ENCODE results near the gene LIN37. TPM values are rescaled to one million over a fixed set of nuclear protein-coding genes. Genes with fewer than 3 reads are reported as not detected.

The LIN37 gene
- total and polyA plus RNA-seq, 9 of the 15 experiments (the other 6 are each of a cell fraction or from before 2014, with no cell fraction given) = 1.2 to 12.5 (median 8.6) TPM

- TF ChIP-seq VEZF1 (CRISPR knock-in tag; IDR thresholded peaks at IDR 0.05) (peak; percentile 69), ZFPM2 (CRISPR knock-in tag; IDR thresholded peaks at IDR 0.05) (no peak), ZNF644 (tag; IDR thresholded peaks at IDR 0.05; ENCODE audit: low read depth) (no peak; the same call in 1 of the 2 replicates), E2F8 (IDR thresholded peaks at IDR 0.05; ENCODE audit: low read depth, partially characterized antibody) (peak; percentile 31), CTBP1 (IDR thresholded peaks at IDR 0.05; ENCODE audit: borderline replicate concordance) (peak; percentile 9; the same call in 1 of the 2 replicates), RBBP5 (IDR thresholded peaks at IDR 0.05; ENCODE audit: borderline replicate concordance, insufficient read depth, low read length, poor library complexity, severe bottlenecking) (peak; percentile 62), JUND (IDR thresholded peaks at IDR 0.05; ENCODE audit: borderline replicate concordance, low read depth, low read length) (peak; percentile 52; the same call in 1 of the 2 replicates), JUND (tag; IDR thresholded peaks at IDR 0.05; ENCODE audit: borderline replicate concordance, low read depth, low read length) (peak; percentile 57; the same call in 2 of the 3 replicates), ESRRB (CRISPR knock-in tag; IDR thresholded peaks at IDR 0.05; ENCODE audit: borderline replicate concordance) (no peak), FOXA3 (CRISPR knock-in tag; conservative IDR thresholded peaks at IDR 0.05 in 1 of 2, IDR thresholded peaks at IDR 0.05 in 1 of 2) (no peak), ATF3 (IDR thresholded peaks at IDR 0.05) (peak; percentile 45; the same call in 1 of the 2 replicates), ATF3 (CRISPR knock-in tag; conservative IDR thresholded peaks at IDR 0.05) (peak; percentile 49; the same call in 1 of the 2 replicates), NCOA1 (IDR thresholded peaks at IDR 0.05; ENCODE audit: low read depth) (no peak), DDX20 (tag; IDR thresholded peaks at IDR 0.05; ENCODE audit: low read depth) (no peak), SMARCA4 (IDR thresholded peaks at IDR 0.05) (no peak), USF1 (CRISPR knock-in tag; IDR thresholded peaks at IDR 0.05) (peak; percentile 32; the same call in 1 of the 2 replicates), RFX1 (IDR thresholded peaks at IDR 0.05) (no peak; the same call in 1 of the 2 replicates), KLF1 (tag; IDR thresholded peaks at IDR 0.05) (peak; percentile 25; the same call in 1 of the 2 replicates), CBX5 (IDR thresholded peaks at IDR 0.05; ENCODE audit: borderline replicate concordance, low read depth) (no peak), ZNF561 (CRISPR knock-in tag; conservative IDR thresholded peaks at IDR 0.05) (no peak)
These were observed at the start of gene LIN37 (continued) for GRCh38 chr19:35748106-35749020.

Measured in K562 (cell line).